Measurements from ENCODE around the gene METTL5. TPM values are rescaled to one million over a fixed set of nuclear protein-coding genes. Genes with fewer than 3 reads are reported as not detected.

The METTL5 gene
- total RNA-seq, 1 experiment from 2014 or later, result 86.5 TPM

DNA sequence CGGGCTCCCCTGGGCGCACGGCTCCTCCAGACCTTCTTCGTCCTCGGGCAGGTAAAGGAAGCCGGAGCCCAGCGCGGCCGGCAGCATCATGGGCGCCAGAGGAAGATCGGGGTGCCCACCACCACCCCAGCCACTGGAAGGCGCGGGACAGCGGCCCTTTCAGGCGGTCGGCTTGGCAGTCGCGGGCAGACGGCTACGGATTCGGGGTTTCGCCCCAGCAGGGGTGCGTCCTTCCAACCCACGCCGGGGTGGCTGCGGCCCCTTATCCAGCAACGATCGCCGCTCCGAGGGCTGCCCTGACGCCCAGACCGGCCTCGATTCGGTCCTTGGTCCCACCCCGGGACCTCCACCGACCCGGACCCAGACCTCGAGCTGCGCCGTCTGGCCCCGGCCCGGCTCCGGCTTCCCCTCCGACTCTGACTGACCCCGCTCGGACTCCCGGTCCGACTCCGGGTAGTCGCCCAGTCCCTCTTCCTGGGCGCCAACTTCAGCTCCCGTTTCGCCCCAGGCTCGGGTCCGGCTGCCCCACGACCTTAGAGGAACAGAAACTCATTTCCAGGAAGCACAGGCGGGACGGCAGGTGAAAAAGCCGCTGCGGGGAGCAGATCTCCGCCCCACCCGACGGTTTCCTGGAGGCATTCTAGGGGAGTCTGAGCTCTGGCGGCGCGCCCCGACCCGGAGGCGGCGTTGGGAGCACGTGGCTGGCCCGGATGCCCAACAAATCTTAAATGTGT lies 56.3 kb downstream of the METTL5 start:
- H3K36me3 ChIP-seq, result no peaks in the 10 kb centered on the region
- peaks cover 6% of the 10 kb centered on the region; the same call in 1 of the 2 replicates for H3K27me3 ChIP-seq
- no peak overlapping the region for H3K4me3 ChIP-seq
- no peaks in the 10 kb centered on the region for H3K9me3 ChIP-seq
- DNase-seq, result no peak

DNA sequence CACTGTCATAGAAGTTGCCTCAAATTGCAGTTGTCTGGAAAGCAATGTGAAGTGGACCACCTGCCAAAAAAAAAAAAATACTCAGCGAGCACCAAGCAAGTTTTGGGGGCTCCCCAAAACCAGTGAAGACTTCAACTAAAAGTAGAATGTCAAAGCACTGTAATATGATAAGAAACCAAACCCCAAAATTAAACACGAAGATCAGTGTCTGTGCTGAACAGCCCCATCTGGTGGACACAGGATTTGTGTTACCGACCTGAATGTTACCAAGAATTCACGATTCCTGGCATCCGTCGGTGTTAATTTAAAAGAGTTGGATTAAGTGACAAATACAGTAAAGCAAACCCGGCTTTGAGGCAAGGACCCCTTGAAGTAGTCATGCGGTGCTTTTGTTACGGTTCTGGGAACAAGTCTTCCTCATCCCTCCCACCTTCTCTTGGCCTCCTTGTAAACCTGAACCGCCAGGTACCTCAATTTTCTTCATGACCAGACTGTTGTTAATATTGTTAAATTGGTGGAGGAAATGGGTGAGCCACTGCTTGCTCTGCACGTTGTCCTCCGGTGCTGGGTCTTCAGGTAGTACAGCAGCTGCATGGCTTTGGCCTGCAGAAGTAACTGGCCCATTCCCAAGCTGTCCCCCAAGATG lies 57.3 kb downstream of the METTL5 start:
- no peaks in the 10 kb centered on the region for H3K36me3 ChIP-seq
- DNase-seq, result peak; percentile 29
- no peak overlapping the region for H3K4me3 ChIP-seq
- peaks cover 6% of the 10 kb centered on the region; the same call in 1 of the 2 replicates for H3K27me3 ChIP-seq
- no peaks in the 10 kb centered on the region for H3K9me3 ChIP-seq

DNA sequence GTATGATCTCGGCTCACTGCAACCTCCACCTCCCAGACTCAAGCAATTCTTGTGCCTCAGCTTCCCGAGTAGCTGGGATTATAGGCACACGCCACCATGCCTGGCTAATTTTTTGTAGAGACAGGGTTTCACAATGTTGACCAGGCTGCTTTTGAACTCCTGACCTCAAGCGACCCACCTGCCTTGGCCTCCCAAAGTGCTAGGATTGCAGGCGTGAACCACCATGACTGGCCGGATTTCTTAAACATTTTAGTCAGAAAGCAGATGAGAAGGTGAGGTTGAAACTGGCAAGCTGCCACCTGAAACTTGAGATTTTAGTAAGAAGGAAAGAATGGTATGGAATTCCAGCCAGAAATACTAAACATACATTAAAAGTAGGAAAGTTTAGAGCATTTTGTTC lies 59.2 kb downstream of the METTL5 start:
- Histone ChIP-seq H3K36me3 (no peaks in the 10 kb centered on the region), H3K9me3 (no peaks in the 10 kb centered on the region), H3K27me3 (peaks cover 6% of the 10 kb centered on the region; the same call in 1 of the 2 replicates), H3K4me3 (no peak overlapping the region)
- peak; percentile 15 for DNase-seq

- Histone ChIP-seq H3K4me3 (no peak overlapping the region), H3K27me3 (no peaks in the 10 kb centered on the region), H3K9me3 (no peaks in the 10 kb centered on the region), H3K36me3 (no peaks in the 10 kb centered on the region)
- no peak for DNase-seq
These were observed 62.8 kb downstream of the METTL5 start for GRCh38 chr2:169761970-169762292.

Other genes with a start within 250 kb of the METTL5 start
- gene PPIG, start 240.6 kb downstream of the METTL5 start, total RNA-seq (2014; rRNA removed; shearing (Covaris generic); ENCODE audit: low replicate concordance), result 18.2 and 23.4 TPM in 2 replicates
- gene CFAP210, start 130.5 kb downstream of the METTL5 start, total RNA-seq (2014; rRNA removed; shearing (Covaris generic); ENCODE audit: low replicate concordance), result not detected in 2 replicates
- gene PHOSPHO2, start 130.4 kb downstream of the METTL5 start, total RNA-seq (2014; rRNA removed; shearing (Covaris generic); ENCODE audit: low replicate concordance), result 5.1 and 8.5 TPM in 2 replicates
- 9.2 and 9.5 TPM in 2 replicates for gene KLHL23, start 91.1 kb downstream of the METTL5 start, total RNA-seq (2014; rRNA removed; shearing (Covaris generic); ENCODE audit: low replicate concordance)
- 101 and 193 TPM in 2 replicates for gene SSB, start 26.0 kb downstream of the METTL5 start, total RNA-seq (2014; rRNA removed; shearing (Covaris generic); ENCODE audit: low replicate concordance)
- gene UBR3, start 2.5 kb upstream of the METTL5 start, total RNA-seq (2014; rRNA removed; shearing (Covaris generic); ENCODE audit: low replicate concordance), result 24.5 and 34.9 TPM in 2 replicates

Data from MG63 (cell line).